Activated CD4-positive, alpha-beta T cell treated with anti-CD3 and anti-CD28 coated beads for 4 hours (primary cell): Measurements from ENCODE around the gene KPNA6.
"Not testable (repeated sequence)": the region's sequence is repeated elsewhere in the genome, so short reads cannot be mapped to it uniquely, and the experiment has no call there.

Experiments used
- DNase-seq, 2 donors: peaks; one replicate each; pipeline ENCODE4 v3.0.0-alpha.2; 2020

Gene KPNA6

GRCh38 chr1:32107742-32108661, at the start of gene KPNA6:
Gene KPNA6 (plus strand): TSS chr1:32108056. CDS start chr1:32108131, 75 bp downstream.
- DNase-seq = peak; percentile 83 to 87

- DNase-seq = no peak
These were observed 46.9 kb upstream of the KPNA6 start for GRCh38 chr1:32060914-32061313.

- DNase-seq = no peak
These were observed 45.0 kb upstream of the KPNA6 start for GRCh38 chr1:32062867-32063230.

GRCh38 chr1:32063261-32063681, 44.6 kb upstream of the KPNA6 start:
- no peak for DNase-seq

GRCh38 chr1:32065613-32066488, 42.0 kb upstream of the KPNA6 start:
- DNase-seq = not testable (repeated sequence)

DNA sequence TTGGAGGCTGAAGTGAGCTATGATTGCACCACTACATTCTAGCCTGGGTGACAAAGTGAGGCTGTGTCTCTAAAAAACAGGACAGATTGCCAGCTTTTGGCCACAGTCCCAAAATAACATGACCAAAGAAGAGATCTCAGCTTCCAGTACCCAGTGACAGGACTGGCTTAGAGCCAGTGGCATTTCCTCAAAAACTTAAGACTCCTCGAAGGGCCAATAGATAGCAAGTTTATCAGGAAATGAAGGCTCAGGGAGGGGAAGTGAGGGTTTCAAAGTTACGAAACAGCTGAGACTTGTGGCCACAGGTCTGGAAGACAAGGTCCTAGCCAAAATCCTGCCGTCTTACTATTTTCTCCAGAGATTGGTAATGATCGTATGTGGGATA, 41.4 kb upstream of the KPNA6 start:
- DNase-seq = no peak

DNA sequence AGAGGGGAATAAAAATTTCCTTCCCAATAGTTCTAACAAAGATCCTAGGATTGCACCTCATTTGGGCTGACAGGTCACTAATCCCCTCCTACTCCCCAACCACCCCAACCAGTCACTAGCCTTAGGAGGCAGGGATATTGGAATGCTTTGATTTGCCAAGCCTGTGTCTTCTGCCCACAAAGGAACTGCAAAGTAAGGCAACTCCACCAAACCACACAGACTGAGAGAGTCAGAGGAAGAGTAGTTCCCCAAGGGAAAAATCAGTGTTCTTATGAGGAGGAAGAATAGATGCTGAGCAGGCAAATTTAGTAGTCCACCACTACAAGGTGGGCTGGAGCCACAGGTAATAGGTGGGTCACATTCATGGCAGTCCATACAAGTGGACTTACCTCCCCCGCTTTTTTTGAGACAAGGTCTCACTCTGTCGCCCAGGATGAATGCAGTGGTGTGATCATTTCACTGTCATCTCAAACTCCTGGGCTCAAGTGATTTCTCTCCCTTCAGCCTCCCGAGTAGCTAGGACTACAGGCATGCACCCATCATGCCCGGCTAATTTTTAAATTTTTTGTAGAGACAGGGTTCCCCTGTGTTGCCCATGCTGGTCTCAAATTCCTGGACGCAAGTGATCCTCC, 38.8 kb upstream of the KPNA6 start:
- DNase-seq = no peak

GRCh38 chr1:32071758-32072621, 35.9 kb upstream of the KPNA6 start:
- DNase-seq = no peak

GRCh38 chr1:32072622-32073298, 35.1 kb upstream of the KPNA6 start, which contains the start of gene TMEM39B:
Gene TMEM39B (plus strand): TSS chr1:32072939. CDS start chr1:32073048, 109 bp downstream.
- peak; percentile 89 to 90 for DNase-seq

GRCh38 chr1:32073299-32074229, 34.3 kb upstream of the KPNA6 start:
- no peak for DNase-seq

DNA sequence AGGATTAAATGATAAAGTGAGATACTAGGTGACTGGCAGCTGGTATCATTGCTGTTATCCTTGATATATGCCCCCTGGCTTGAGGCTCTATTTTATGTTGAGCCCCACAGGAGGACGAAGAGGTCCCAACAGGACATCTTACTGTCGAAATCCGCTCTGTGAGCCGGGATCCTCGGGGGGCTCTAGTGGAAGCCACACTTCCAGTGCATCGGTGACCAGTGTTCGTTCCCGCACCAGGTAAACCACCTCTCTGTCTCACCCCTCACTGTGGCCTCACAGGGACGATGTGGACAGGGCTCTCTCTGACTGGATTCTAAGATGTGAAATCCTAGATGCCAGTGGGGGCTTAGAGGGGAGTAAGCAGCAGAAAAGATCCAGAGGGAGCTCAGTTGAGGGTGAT, 33.0 kb upstream of the KPNA6 start:
- DNase-seq = no peak

- no peak for DNase-seq
These were observed 30.4 kb upstream of the KPNA6 start for GRCh38 chr1:32077451-32077850.

DNA sequence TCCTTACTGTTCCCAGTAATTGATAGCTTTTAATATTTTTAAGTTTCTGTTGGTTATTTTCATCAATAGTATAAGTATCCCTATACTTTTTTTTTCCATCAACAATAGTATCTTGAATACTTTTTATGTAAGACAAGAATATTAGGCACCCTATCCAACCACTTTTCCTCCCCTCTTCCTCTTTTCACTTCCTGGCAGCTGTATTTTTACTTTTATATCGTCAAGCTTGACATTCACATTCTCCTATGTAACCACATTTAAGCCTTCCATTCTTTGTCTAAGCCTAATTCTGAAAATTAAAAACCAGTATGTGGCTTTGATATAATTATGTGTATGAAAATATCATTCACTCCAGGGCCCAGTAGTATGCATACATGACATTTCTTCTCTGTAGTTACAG, 25.8 kb upstream of the KPNA6 start:
- no peak for DNase-seq

- DNase-seq = not testable (repeated sequence)
These were observed 21.5 kb upstream of the KPNA6 start for GRCh38 chr1:32086381-32086780.

GRCh38 chr1:32091176-32091575, 16.7 kb upstream of the KPNA6 start:
- DNase-seq = no peak

- no peak for DNase-seq
These were observed 16.3 kb upstream of the KPNA6 start for GRCh38 chr1:32091591-32091990.

DNA sequence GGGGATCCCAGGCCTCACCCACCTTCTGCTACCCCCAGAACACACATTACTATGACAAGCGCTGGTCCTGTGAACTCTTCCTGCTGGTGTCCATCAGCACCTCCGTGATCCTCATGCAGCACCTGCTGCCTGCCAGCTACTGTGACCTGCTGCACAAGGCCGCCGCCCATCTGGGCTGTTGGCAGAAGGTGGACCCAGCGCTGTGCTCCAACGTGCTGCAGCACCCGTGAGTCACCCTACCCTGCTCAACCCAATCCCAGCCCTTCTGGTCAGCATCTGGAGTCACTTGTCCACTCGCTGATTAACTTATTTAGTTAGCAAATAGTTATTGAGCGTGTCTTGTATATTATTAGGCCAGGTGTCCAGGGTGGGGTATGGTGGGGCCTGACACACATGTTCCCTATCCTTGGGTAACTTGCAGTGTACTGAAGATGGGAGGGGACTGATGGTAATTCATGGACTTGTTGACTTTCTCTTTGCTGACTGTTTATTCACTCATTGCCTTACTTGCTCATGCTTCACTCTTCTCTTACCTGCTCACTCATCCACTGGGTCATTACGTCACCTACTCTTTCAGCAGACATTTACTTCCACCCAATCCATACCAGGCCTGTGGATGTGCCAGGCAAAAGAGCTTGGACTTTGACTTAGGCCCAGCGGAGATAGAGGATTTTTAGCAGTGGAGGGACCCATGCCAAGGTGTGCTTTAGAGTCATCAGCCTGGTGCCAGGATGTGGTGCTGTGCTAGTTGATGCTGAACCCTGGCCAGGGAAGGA, 12.9 kb upstream of the KPNA6 start:
- DNase-seq = no peak

DNA sequence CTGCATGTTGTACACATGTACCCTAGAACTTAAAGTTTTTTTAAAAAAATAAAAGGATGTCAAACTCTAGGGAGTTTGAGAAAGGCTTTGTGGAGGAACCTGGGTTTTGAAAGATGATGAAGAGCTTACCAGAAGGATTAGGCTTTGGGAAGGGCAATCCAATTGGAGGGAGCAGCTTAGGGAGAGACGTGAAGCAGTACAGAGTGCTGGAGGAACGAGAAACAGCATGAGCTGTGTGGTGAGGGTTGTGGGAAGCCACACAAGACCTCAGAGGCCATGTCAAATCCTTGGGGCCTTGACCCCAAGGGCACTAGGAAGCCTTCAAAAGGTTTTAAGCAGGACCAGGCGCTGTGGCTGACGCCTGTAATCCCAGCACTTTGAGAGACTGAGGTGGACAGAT, 8.4 kb upstream of the KPNA6 start:
- DNase-seq = no peak

GRCh38 chr1:32100359-32100758, 7.5 kb upstream of the KPNA6 start:
- no peak for DNase-seq
